Measurements from ENCODE around the gene LHFPL4.

- TF ChIP-seq, protein P1, sequence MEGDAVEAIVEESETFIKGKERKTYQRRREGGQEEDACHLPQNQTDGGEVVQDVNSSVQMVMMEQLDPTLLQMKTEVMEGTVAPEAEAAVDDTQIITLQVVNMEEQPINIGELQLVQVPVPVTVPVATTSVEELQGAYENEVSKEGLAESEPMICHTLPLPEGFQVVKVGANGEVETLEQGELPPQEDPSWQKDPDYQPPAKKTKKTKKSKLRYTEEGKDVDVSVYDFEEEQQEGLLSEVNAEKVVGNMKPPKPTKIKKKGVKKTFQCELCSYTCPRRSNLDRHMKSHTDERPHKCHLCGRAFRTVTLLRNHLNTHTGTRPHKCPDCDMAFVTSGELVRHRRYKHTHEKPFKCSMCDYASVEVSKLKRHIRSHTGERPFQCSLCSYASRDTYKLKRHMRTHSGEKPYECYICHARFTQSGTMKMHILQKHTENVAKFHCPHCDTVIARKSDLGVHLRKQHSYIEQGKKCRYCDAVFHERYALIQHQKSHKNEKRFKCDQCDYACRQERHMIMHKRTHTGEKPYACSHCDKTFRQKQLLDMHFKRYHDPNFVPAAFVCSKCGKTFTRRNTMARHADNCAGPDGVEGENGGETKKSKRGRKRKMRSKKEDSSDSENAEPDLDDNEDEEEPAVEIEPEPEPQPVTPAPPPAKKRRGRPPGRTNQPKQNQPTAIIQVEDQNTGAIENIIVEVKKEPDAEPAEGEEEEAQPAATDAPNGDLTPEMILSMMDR (conservative IDR thresholded peaks at IDR 0.05 in 1 of 2, IDR thresholded peaks at IDR 0.05 in 1 of 2; ENCODE audit: extremely low read depth in 1 of 2, insufficient read depth in 1 of 2, low read depth in 1 of 2, low read length in 2 of 2), result no peak
- TF ChIP-seq EZH2 (IDR thresholded peaks at IDR 0.05; ENCODE audit: borderline replicate concordance, low read length), result no peak
These were observed 45.7 kb downstream of the LHFPL4 start for GRCh38 chr3:9507586-9508578.

All from mammary epithelial cell (primary cell).